BLaER1 (cell line): ENCODE results near the gene IRF2.
"Not testable (repeated sequence)": the region's sequence is repeated elsewhere in the genome, so short reads cannot be mapped to it uniquely, and the experiment has no call there.

Experiments
- H3K27ac ChIP-seq: shearing (Covaris generic); formaldehyde crosslinking; 2 replicates; pipeline ENCODE4 v1.8.1; 2022
- H3K27me3 ChIP-seq: shearing (Covaris generic); formaldehyde crosslinking; 2 replicates; pipeline ENCODE4 v1.8.1; 2022
- H3K36me3 ChIP-seq: shearing (Covaris generic); formaldehyde crosslinking; 2 replicates; pipeline ENCODE4 v1.8.1; 2022
- H3K4me1 ChIP-seq: shearing (Covaris generic); formaldehyde crosslinking; 2 replicates; pipeline ENCODE4 v1.8.1; 2022
- H3K4me2 ChIP-seq: shearing (Covaris generic); formaldehyde crosslinking; 2 replicates; pipeline ENCODE4 v1.8.1; 2022
- H3K4me3 ChIP-seq: shearing (Covaris generic); formaldehyde crosslinking; 2 replicates; pipeline ENCODE4 v1.8.1; 2022
- H3K9ac ChIP-seq: shearing (Covaris generic); formaldehyde crosslinking; 2 replicates; pipeline ENCODE4 v1.8.1; 2022
- H3K9me3 ChIP-seq: shearing (Covaris generic); formaldehyde crosslinking; 2 replicates; pipeline ENCODE4 v1.8.1; 2022
- H4K20me1 ChIP-seq: shearing (Covaris generic); formaldehyde crosslinking; 2 replicates; pipeline ENCODE4 v1.8.1; 2022
- Cebpa-rat ChIP-seq: shearing (Covaris generic); IDR thresholded peaks from 2 replicates; pipeline ENCODE4 v1.8.1; 2022

The IRF2 gene

DNA sequence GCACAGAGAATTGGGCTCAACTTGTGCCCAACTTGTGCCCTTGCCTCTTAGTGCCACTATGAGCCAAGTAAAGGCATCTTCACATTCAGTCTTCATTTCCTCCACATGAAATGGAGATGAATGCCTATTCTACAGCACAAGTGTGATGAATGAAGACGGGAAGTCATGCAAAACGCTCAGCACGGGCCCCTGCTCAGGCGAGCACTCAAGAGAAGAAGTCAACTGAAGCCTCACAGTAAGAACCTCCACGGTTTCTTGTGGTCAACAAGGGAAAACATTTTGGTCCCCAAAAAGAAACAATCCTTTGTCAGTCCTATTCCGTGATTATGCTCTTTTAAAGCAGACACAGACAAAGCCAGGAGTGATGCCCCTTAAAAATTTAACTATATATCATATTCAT is 87.0 kb downstream of the IRF2 start:
- Histone ChIP-seq H3K4me3 (peak overlapping the region; percentile 41), H3K9me3 (0 out of 2 replicates have a peak, but pooled peaks cover 6% of the 10 kb centered on the region), H3K27ac (peak overlapping the region; percentile 96), H4K20me1 (no peaks in the 10 kb centered on the region), H3K36me3 (peaks cover 39% of the 10 kb centered on the region), H3K27me3 (no peaks in the 10 kb centered on the region), H3K4me1 (peaks cover 98% of the 10 kb centered on the region), H3K9ac (peak overlapping the region; percentile 83), H3K4me2 (peak overlapping the region; percentile 89)
- TF ChIP-seq Cebpa-rat: no peak

DNA sequence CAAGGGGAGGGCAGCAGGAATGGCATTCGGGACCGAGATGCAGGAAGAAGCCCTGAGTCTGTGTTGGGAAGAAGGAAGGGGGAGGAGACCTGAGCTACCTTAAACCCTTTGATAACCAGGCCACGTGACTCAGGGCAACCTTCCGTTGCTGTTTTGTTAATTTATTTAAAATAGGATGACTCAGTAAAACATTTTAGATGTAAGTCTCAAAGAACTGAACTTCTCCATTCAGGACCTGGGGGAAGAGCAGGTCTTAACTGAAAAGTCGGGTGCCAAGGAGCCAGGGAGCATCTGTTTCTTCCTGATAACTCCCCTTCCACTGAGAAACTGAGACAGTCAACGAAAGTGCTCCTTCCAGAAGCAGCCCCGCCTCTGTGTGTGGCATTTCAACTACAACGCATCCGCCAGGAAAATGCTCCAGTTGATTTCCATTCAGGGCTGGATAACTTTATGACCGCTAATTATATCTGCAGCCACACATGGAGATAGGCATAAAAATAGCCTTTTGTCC is 88.0 kb downstream of the IRF2 start:
- H3K36me3 ChIP-seq: peaks cover 33% of the 10 kb centered on the region
- 0 out of 2 replicates have a peak, but pooled peaks cover 6% of the 10 kb centered on the region for H3K9me3 ChIP-seq
- H4K20me1 ChIP-seq: no peaks in the 10 kb centered on the region
- H3K4me1 ChIP-seq: peaks cover 98% of the 10 kb centered on the region
- peak overlapping the region; percentile 89 for H3K4me2 ChIP-seq
- H3K27ac ChIP-seq: peak overlapping the region; percentile 96
- peak overlapping the region; percentile 41; the same call in 1 of the 2 replicates for H3K4me3 ChIP-seq
- H3K9ac ChIP-seq: peak overlapping the region; percentile 83
- H3K27me3 ChIP-seq: no peaks in the 10 kb centered on the region
- no peak for TF ChIP-seq Cebpa-rat

DNA sequence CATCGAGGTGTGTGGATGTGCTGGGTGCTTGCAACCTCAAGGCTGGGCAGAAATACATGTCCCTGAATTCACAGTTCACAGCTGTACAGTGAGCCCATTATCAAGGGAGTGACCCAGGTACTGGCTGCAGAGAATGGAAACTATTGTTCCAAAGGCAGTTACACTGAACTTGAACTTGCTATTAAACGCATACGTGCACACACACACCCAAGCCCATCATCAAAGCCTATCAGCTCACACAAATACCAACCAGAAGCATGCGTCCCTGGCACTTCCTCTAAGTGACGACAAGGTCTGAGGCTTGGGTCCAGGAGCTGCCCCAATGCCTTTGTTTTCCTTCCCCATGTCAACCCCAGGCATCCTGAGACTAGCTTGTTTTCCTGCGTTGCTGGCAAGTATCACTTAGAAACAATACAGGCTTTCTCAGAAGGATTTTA is 88.6 kb downstream of the IRF2 start:
- Histone ChIP-seq H3K36me3 (peaks cover 27% of the 10 kb centered on the region), H3K4me2 (peak overlapping the region; percentile 89), H3K9ac (peak overlapping the region; percentile 83), H4K20me1 (no peaks in the 10 kb centered on the region), H3K9me3 (peaks cover under 1% of the 10 kb centered on the region; the same call in 1 of the 2 replicates), H3K4me3 (0 out of 2 replicates have a peak overlapping the region, but pooled peaks have one; percentile 4), H3K27me3 (no peaks in the 10 kb centered on the region), H3K4me1 (peaks cover 98% of the 10 kb centered on the region), H3K27ac (peak overlapping the region; percentile 96)
- TF ChIP-seq Cebpa-rat: no peak

DNA sequence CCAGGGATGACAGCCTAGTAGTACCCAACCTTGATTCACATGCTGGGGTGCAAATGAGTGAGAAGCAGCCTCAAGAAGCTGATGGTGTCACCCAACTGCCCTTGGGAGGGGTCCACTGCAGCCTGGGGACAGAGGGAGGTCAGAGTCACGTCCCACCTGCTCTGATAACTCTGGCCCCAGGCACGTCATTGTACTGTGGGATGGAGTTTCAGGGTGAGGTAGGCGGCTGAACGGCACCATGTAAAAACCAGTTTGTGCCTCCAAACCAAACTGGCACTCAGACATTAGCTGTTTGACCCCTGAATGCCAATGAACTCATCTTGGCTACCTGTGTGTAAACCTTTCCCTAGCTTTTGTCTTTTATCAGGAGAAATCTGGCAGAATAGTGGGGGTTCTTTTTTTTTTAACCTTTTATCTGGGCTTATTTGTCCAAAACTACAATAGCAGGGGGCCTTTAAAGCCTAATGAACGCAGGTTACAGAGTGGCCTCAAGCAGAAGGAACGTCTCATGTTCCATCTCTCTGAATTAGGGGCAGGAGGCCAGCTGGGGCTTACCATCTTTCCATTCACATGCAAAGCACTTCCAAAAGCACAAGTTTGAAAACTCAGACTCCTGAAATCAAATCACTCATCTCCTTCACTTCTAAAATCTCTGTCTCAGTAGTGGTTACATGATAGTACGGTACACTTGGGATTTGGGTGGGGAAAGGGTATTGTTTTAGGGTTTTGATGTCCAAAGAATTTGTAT is 89.4 kb downstream of the IRF2 start:
- Histone ChIP-seq H3K9ac (peak overlapping the region; percentile 83), H3K9me3 (peaks cover 8% of the 10 kb centered on the region), H3K36me3 (peaks cover 27% of the 10 kb centered on the region), H3K27me3 (no peaks in the 10 kb centered on the region), H3K4me1 (peaks cover 97% of the 10 kb centered on the region), H4K20me1 (no peaks in the 10 kb centered on the region), H3K27ac (peak overlapping the region; percentile 96), H3K4me3 (peak overlapping the region; percentile 58), H3K4me2 (peak overlapping the region; percentile 89)
- TF ChIP-seq Cebpa-rat: no peak

DNA sequence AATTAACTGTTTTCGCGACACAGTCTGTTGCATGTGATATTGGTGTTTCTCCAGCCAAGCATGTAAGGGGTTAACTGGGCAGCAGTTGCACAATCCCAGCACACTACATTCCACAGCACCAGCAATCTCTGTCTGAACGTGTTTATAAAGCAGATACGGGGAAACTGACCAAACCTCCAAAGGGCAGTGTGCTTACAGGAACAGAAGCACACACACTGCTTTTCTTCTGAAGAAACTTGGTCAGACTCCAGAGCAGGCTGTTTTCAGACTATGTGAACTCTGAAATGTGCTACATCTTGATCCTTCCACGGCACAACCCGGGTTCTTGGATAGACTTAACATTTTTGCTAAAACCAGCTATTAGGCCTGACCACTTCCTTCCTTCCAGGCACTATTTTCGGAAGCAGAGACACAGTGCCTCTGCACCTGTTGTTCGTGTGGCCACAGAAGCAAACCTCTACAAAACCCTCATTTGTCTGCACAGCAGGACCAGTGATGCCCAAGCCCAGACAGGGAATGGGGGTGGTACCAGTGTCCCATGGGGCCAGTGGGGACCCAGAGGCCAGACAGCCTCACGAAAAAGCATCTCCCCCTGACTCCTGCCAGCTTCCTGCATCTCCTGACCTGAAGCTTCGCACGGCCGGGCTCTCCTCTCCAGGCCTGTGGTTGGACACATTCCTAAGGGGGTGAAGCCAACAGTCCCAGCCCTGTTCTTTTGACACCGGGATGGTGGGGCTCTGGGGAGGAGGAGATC is 90.1 kb downstream of the IRF2 start:
- peak; percentile 100 for TF ChIP-seq Cebpa-rat
- H3K4me2 ChIP-seq: peak overlapping the region; percentile 89
- peaks cover 90% of the 10 kb centered on the region for H3K4me1 ChIP-seq
- H3K9me3 ChIP-seq: peaks cover 16% of the 10 kb centered on the region
- peak overlapping the region; percentile 58 for H3K4me3 ChIP-seq
- peak overlapping the region; percentile 83 for H3K9ac ChIP-seq
- H3K27ac ChIP-seq: peak overlapping the region; percentile 96
- no peaks in the 10 kb centered on the region for H3K27me3 ChIP-seq
- peaks cover 26% of the 10 kb centered on the region for H3K36me3 ChIP-seq
- no peaks in the 10 kb centered on the region for H4K20me1 ChIP-seq

DNA sequence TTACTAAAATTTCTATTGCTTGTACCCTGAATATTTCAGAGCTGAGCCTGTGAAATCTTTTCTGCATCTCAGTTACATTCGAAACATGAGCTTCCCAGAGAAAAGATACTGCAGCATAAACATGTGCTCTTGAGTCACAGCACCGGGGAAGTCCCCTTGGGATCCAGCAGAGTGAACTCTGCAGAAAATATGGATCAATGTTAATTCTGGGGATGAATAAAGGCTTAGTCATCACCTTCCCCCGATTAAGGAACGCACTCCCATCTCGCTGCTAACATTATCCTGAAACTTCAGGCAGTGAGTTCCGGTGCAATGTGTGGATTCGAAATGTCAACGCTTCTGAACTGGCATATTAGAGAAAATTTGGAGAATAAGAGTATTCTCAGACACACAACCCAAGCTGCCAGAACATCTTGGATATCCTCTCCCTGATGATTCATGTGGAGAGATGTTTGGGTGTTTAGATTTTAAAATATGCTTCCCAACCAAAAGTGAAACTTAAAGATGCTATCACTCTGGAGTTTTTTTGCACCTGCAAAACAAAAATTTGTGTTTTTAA is 90.8 kb downstream of the IRF2 start:
- no peaks in the 10 kb centered on the region for H4K20me1 ChIP-seq
- H3K27ac ChIP-seq: peak overlapping the region; percentile 96
- peak overlapping the region; percentile 58 for H3K4me3 ChIP-seq
- peaks cover 21% of the 10 kb centered on the region for H3K9me3 ChIP-seq
- H3K4me2 ChIP-seq: peak overlapping the region; percentile 89
- H3K9ac ChIP-seq: peak overlapping the region; percentile 83
- no peak for TF ChIP-seq Cebpa-rat
- no peaks in the 10 kb centered on the region for H3K27me3 ChIP-seq
- peaks cover 83% of the 10 kb centered on the region for H3K4me1 ChIP-seq
- peaks cover 20% of the 10 kb centered on the region for H3K36me3 ChIP-seq

DNA sequence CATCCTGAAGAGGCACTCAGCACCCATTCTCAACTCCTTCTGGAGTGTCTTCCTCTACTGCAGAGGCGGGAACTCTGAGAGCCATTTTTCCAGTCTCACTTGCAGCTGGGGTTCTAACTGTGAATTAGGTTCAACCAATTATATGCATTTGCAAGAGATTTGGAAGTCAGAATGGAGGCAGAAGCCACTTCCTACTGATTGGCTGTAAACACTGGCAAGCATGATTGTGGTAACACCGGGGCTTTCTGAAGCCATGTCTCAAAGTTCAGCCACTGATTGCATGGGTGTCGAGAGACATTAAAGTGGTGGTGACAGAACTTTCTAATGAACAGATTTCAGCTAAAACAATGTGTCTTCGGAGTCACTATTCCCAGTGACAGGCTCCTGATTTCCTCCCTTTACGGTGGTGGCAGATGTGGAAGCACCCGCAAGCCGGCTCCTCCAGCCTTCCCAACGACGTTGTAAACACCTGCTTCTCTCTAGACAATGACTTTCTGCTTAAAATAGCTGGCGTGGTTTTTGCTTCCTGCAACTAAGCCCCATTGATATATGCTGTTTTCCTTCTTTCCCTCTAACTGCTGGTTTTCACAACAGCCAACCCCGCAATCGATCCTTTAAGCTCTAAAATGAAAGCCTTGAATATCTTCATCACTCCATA is 92.0 kb downstream of the IRF2 start:
- peaks cover 14% of the 10 kb centered on the region; the same call in 1 of the 2 replicates for H3K36me3 ChIP-seq
- H3K4me1 ChIP-seq: peaks cover 71% of the 10 kb centered on the region
- no peak for TF ChIP-seq Cebpa-rat
- H4K20me1 ChIP-seq: no peaks in the 10 kb centered on the region
- H3K9me3 ChIP-seq: peaks cover 27% of the 10 kb centered on the region
- peak overlapping the region; percentile 83 for H3K9ac ChIP-seq
- H3K4me2 ChIP-seq: peak overlapping the region; percentile 89
- H3K4me3 ChIP-seq: peak overlapping the region; percentile 58
- H3K27ac ChIP-seq: peak overlapping the region; percentile 96
- H3K27me3 ChIP-seq: no peaks in the 10 kb centered on the region

DNA sequence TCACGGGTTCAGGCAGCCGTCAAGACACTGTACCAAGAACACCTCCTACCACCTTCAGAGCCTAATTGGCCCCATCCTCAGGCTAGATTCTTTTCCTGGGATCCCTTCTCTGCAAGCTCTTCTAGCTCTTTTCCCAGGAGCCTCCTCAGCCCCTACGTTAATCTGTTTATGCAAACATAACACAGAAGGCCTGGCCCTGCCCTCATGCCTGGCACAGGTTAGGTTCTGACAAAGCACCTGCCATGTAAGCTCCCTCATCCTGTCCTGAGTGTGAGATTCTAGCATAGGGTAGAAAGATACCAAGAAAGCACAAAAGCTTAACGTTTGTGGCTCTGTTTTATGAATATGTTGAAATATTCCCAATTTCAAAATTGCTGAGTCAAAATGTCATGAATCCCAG is 93.6 kb downstream of the IRF2 start:
- Histone ChIP-seq H3K9ac (no peak overlapping the region), H3K27ac (peak overlapping the region; percentile 96), H3K4me3 (peak overlapping the region; percentile 1; the same call in 1 of the 2 replicates), H3K27me3 (no peaks in the 10 kb centered on the region), H3K36me3 (peaks cover 14% of the 10 kb centered on the region; the same call in 1 of the 2 replicates), H3K4me1 (peaks cover 59% of the 10 kb centered on the region), H3K9me3 (peaks cover 42% of the 10 kb centered on the region), H3K4me2 (peak overlapping the region; percentile 89), H4K20me1 (no peaks in the 10 kb centered on the region)
- no peak for TF ChIP-seq Cebpa-rat

DNA sequence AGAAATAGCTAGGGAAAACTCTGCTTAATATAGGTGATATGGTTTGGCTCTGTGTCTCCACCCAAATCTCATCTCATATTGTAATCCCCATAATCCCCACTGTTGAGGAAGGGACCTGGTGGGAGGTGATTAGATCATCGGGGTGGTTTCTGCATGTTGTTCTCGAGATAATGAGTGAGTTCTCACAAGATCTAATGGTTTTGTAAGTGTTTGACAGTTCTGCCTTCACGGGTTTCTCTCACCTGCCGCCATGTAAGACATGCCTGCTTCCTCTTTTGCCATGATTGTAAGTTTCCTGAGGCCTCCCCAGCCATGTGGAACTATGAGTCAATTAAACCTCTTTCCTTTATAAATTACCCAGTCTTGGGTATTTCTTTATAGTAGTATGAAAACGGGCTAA is 94.1 kb downstream of the IRF2 start:
- Histone ChIP-seq H3K4me1 (peaks cover 56% of the 10 kb centered on the region), H3K36me3 (peaks cover 14% of the 10 kb centered on the region; the same call in 1 of the 2 replicates), H3K4me3 (peak overlapping the region; percentile 1; the same call in 1 of the 2 replicates), H3K9me3 (peaks cover 47% of the 10 kb centered on the region), H3K4me2 (peak overlapping the region; percentile 89), H3K27ac (peak overlapping the region; percentile 96; the same call in 1 of the 2 replicates)
- H4K20me1 ChIP-seq, H3K27me3 ChIP-seq, H3K9ac ChIP-seq: not testable (repeated sequence)
